ENCODE results near the gene RHBDL3.

RHBDL3 gene

GRCh38 chr17:32356378-32356743 lies 90.7 kb downstream of the RHBDL3 start:
- no peak for DNase-seq (ENCODE audit: low read depth in 2 of 3, low spot score in 1 of 3)

- no peak for DNase-seq (ENCODE audit: low read depth in 2 of 3, low spot score in 1 of 3)
Measured at GRCh38 chr17:32356750-32357149, 91.1 kb downstream of the RHBDL3 start.

- no peak for DNase-seq (ENCODE audit: low read depth in 2 of 3, low spot score in 1 of 3)
Measured at GRCh38 chr17:32357615-32358014, 92.0 kb downstream of the RHBDL3 start.

GRCh38 chr17:32361270-32361669 lies 95.6 kb downstream of the RHBDL3 start:
- no peak for DNase-seq (ENCODE audit: low read depth in 2 of 3, low spot score in 1 of 3)

- DNase-seq (ENCODE audit: low read depth in 2 of 3, low spot score in 1 of 3): no peak
Measured at GRCh38 chr17:32370426-32370825, 104.8 kb downstream of the RHBDL3 start.

Measured in stimulated activated CD4-positive, alpha-beta T cell treated with anti-CD3 and anti-CD28 coated beads, Interleukin-12 subunit alpha, Interleukin-12 subunit beta, amount 100 ng/mL, for 48 hours (primary cell).